GM19035 (cell line): ENCODE results near the gene BRINP3.
"Not testable (repeated sequence)": the region's sequence is repeated elsewhere in the genome, so short reads cannot be mapped to it uniquely, and the experiment has no call there.

Source experiments
- ATAC-seq: cut with Tn5 transposase; IDR thresholded peaks from one replicate; pipeline ENCODE4 v1.9.1; 2021; ENCODE audit not compliant: unreplicated experiment

Gene BRINP3

DNA sequence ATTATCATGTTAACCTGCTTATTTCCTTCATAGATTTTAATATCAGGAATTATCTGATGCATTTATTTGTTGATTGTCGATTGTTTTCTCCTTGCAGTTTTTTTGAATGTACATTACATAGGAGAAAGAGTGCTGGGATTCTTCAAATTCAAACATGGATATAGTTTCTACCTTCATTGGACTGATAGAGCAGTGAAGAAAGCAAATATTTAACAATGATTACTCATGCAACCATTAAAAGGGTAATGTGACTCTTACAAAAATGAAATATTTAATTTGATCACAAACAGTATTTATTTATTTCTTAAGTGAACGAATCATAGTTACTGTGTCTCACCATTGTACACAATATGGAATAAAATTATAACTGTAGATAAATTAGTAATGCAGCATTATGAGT, 350.9 kb downstream of the BRINP3 start:
- no peak for ATAC-seq

DNA sequence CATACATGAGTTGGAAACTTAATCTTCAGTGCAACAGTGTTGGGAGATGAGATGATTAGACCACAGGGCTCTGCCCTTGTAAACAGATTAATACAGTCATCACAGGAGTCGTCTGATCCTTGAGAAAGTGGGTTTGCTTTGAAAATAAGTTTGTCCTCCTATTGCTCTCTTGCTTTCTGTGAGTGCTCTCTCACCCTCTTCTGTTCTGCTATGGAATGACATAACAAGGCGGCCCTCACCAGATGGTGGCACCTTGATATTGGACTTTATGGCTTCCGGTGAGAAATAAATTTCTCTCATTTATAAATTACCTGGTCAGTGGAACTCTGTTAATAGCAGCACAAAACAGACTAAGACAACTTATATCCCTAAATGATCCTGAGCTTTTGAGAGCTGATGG, 353.6 kb downstream of the BRINP3 start:
- no peak for ATAC-seq

DNA sequence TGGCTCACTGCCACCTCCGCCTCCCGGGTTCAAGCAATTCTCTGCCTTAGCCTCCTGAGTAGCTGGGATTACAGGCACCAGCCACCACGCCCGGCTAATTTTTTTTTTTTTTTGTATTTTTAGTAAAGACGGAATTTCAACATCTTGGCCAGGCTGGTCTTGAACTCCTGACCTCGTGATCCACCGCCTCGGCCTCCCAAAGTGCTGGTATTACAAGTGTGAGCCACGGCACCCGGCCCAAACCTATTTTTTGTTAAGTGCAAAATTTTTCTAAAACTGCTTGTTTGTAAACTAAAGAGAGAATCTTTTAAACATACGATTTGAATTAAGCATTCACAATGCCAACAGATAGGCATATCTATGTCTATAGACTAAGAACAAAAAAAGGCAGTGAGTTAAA, 357.1 kb downstream of the BRINP3 start:
- ATAC-seq = not testable (repeated sequence)

DNA sequence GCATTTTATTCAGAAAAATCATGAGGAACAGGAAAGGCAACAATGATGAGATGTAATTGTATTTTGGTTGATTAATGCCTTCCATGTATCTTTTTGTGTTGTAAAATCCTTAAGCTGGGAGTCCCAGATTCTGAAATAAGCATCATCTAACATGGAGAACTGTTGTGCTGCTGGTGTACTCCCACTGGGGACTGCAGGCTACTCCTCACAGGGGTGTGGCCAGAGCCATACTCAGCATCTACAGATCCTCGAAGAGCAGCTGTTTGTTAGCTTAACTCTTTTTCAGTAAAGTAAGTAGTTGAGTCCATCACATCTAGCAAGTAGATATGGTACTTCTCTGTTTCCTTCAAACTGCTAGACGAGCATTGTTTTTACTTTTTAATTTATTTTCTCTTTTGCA, 358.0 kb downstream of the BRINP3 start:
- ATAC-seq = no peak

DNA sequence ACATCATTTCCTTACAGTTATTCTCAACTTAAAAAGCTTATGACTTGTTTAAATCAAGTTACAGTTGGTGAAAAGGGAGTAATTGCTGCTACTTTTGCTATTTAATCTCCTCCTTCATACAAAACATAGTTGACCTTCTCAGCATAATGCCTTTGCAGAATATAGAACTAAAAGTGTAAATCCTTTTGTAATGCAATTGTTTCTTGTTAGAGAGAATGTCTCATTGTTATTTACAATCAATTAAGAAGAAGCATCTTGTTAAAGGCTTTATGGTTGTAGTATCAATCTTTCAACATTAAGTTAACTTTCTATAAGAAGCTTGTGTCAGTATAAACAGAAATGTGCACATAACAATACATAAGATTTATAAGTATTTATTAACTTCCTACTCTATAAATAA, 360.7 kb downstream of the BRINP3 start:
- ATAC-seq = no peak

DNA sequence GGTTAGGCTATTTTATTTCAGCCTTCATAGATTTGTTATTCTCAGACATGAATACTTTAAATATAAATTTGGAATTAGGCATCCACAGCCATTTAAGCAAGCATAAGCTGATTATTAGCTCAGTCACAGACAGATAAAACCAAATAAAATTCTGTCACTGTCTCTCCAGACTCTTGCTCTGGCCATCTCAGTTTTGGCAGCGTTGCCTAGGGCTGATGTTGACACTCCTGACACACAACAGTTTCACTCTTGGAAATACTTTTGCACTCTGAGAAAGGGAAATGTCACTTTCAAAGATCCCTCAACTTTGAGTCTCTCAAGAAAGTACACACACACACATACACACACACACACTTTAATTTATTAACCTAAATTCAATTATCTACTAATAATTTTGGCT, 372.7 kb downstream of the BRINP3 start:
- ATAC-seq = no peak

DNA sequence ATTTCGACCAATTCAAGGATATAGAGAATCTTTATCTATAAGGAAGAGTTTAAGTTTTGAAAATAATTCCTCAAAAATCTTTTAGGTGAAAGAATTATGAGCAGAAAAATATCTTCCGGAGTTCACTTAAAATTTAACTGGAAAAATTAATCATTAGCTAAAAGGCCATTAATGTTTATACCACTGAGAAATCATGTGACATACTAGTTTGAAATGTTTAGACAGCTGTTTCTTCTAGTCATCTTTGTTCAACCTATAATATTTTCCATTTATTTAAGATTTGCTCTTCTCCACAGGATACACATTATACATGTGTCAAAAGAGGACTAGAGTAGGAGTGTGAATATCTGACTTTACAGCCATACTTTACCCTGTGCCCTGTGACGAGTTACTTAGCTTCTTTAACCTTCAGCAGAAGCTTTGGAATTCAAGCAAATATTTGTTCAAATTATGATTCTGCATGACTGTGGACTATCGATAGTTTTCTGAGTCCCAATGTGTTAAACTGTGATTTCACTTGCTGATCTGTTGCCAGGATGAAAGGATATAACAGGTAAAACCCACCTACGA, 374.8 kb downstream of the BRINP3 start:
- ATAC-seq = no peak

DNA sequence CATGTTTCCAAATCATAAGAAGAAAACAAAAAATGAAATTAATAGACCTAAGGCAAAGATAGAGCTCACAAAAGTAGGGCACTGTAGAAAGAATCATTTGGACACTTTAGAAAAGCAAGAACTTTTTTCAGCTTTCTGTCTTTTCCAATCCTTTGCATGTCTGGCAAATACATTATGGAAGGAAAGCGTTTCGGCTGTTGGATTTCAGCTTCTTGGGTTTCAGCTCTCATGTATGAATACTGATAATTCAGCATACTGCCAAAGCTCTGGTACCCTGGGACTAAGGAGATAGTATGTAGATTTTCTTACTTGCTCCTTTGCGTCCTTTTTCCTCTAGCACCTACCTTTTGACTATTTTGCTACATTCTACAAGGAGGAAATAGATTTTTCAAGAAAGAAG, 375.9 kb downstream of the BRINP3 start:
- ATAC-seq = no peak

DNA sequence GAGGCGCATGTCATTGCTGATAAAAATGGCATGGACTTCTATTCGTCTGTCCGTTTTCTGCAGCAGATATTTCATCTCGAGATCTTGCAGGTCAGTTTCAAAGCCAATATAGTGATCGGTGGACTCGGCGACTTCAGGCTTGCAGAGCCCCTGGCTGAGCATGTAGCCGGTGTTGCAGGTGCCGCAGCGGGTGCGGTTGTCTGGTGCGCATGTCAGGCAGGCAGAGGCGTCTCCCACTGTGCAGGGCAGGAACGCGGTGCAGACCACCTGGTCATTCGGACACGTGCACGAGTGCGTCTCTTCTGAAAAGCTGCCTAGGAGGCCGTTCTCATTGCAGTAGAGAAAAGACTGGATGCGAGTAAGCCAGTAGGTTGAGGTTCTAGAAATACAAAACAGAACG, 378.9 kb downstream of the BRINP3 start:
- ATAC-seq = no peak

DNA sequence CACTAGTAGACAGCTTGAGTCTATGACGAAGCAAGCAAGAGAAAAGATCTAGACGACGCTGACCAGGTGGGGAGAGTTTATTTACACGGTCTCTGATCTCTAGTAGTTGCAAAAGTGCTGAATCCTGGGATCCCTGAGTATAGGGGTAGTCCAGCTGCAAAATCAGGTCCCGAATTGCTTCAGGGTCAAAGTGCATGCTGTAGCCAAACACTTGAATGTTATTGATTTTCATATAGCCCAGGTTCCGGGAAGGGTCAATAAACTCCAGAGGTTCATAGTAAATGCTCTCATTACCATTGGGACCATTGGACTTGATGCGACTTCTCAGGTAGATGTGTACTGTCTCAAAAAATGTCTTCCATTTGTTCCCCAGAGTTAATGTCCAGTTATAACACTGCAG, 379.6 kb downstream of the BRINP3 start:
- no peak for ATAC-seq

DNA sequence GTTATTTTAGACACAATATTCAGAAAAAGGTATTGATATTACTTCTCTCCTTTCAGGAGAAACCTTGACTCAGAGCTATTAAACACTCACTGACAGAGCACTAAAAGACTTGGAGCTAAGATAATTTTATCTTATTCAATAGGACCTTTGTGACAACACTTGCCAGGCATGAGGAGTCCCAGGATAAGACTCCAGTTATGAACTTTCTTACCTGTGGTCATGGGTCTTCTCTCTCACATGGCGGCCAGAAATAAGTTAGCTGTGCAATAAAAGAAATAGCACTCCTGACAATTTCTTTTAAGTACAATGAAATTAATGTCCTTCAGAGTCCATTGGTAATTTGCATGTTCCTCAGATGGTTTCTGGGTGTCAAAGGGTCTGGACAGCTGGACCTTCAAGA, 382.1 kb downstream of the BRINP3 start:
- no peak for ATAC-seq

DNA sequence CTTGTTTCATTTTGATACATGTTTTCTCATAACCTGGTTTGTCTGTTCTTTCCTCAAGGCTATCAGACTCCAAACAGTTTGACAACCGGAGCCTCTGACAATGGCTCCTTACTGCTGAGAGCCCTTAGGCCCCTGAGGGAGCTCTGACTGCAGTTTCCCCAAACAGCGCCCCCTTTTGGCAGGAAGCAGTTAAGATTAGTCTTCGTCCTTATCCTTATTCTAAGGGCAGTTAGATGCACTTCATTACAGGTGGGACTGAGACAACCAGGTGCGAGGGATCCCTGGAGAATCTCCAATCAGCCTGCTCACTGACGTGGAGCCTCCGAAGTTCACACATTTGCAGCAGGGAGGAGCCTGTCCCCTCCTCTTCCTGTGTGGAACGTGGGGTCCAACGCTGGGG, 393.1 kb downstream of the BRINP3 start:
- no peak for ATAC-seq

DNA sequence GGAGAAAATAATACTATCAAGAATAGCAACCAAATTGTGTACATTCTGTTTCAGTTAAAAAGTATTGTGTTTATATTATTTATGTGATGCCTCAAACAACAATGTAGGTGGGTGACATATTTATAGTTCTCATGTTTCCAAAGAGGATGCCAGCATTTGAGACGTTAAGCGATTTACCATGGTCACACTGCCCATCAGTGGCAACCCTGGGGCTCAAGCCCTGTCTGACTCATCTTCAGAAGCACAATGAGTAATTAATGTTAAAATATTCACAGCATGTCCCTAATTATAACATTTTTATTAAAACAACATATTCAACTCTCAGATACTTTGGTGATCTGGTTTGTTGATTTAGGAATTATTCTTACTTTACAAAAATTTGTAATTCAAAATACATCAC, 409.4 kb downstream of the BRINP3 start:
- ATAC-seq = no peak

DNA sequence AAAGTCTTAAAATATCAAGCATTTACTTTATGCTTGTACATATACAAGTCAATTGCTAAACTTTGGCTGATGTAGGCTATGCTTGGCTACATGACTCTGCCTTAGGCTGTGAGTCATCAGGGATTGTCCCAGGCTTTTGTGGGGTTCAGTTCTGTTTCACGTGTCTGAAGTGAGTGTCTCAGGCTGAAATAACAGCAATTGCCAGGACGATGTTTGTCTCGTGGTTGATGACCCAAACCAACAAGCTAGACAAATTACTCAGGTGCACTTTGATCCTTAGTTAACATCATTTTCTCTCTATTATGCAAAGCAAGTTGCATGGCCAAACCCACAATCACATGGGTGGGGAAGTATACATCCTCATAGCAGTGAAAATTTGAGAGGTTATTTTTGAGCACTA, 410.1 kb downstream of the BRINP3 start:
- ATAC-seq = no peak

DNA sequence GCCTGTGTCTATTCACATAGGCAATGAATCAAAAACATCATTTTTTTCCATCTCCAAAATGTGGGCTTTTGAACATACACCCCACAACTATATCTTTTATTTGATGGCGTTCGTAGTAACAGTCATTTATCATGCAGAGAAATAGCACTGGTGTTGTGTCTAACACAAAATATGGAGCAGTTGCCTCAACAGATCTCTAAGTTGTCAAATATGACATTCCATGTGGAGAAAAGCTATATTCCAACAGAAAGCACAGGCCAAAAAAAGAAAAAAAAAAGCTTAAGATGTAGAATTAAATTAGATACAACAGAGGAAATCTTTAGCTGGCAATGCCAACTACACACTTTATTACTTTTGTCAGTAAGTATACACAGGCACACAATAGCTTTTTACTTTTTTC, 411.7 kb downstream of the BRINP3 start:
- ATAC-seq = no peak

DNA sequence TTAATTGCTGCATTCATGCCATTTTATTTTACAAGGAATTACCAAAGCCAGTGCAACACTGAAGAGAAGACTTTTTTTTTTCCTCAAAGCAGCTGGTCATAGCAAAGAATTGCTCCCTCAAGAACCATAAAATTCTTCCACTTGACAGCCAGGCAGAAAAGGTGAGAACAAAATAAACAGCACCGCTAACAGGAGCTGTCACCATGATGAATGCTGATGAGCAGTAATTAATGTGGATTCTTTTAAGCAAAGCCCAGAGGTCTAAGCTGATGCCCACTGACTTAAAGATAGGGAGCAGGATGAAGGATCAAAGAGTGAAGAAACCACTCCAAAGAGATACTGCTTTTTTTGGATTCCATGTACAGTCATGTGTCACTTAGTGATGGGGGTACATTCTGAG, 428.4 kb downstream of the BRINP3 start:
- ATAC-seq = no peak
